Thyroid gland (tissue), 4 donors: ENCODE data around the gene KCNC3. TPM values are rescaled to one million over a fixed set of nuclear protein-coding genes. Genes with fewer than 3 reads are reported as not detected.

Experiments
- DNase-seq, 2 donors: peaks; one replicate each; pipeline ENCODE4 v3.0.0-alpha.2; 2019
- H3K27ac ChIP-seq, 3 donors: fragments of 200-600 bp; sonication (generic); 1 replicate in 2 of 3; 2 replicates in 1 of 3; pipeline ENCODE4 v1.5.1; 2016 to 2019; ENCODE audit warnings: mild to moderate bottlenecking in 1 of 3, moderate library complexity in 1 of 3
- H3K27me3 ChIP-seq: fragments of 200-600 bp; sonication (generic); one replicate; pipeline ENCODE4 v1.5.1; 2019
- H3K36me3 ChIP-seq, 2 donors: fragments of 200-600 bp; sonication (generic); one replicate each; pipeline ENCODE4 v1.5.1; 2016 to 2019
- H3K4me1 ChIP-seq, 2 donors: fragments of 200-600 bp; sonication (generic); one replicate each; pipeline ENCODE4 v1.5.1; 2017 to 2019
- H3K4me3 ChIP-seq, 3 donors: fragments of 200-600 bp; sonication (generic); replicated peaks in 1 of 3; 1 replicate in 2 of 3; 2 replicates in 1 of 3; pipeline ENCODE4 v1.5.1; 2016; ENCODE audit warnings: mild to moderate bottlenecking in 1 of 3
- H3K9me3 ChIP-seq: fragments of 200-600 bp; sonication (generic); one replicate; pipeline ENCODE4 v1.5.1; 2017
- CTCF ChIP-seq, 6 experiments: fragments of 200-600 bp in 3 of 6; fragments of 450-650 bp in 3 of 6; sonication (generic) in 3 of 6; IDR thresholded peaks; one replicate each; pipeline ENCODE4 v1.5.1; 2016 to 2019; ENCODE audit warnings: antibody characterized with exemption in 6 of 6, mild to moderate bottlenecking in 2 of 6, inconsistent platforms in 1 of 6, moderate library complexity in 1 of 6
- POLR2A ChIP-seq, 2 donors: fragments of 450-650 bp; IDR thresholded peaks; one replicate each; pipeline ENCODE4 v1.6.1; 2017; ENCODE audit warnings: antibody characterized with exemption in 2 of 2, mild to moderate bottlenecking in 2 of 2, moderate library complexity in 1 of 2
- WGBS, 2 donors: methylation state at CpG; one replicate each; pipeline ENCODE4 v1.1.5; 2017; 5-methylcytosine and 5-hydroxymethylcytosine counted together
- intact Hi-C: fragments of 100-400 bp; cut with DNase I; formaldehyde crosslinking; loops from one replicate; pipeline ENCODE4 v1.15.1; 2023
- total RNA-seq, 4 donors: library from RNA; depleted of rRNA; stranded (reverse); fragments of >200 nt; gene quantifications; one replicate each; pipeline ENCODE4 v1.2.3, GENCODE V29; 2016

The KCNC3 gene
- total RNA-seq = 10 to 100 TPM in 3 of 4 donors, 1 to 10 TPM in 1; 5.9 to 32.8 (median 17.2) TPM

GRCh38 chr19:50329146-50329925, at the start of gene KCNC3:
Gene KCNC3, minus strand, starts transcription at chr19:50329377. Its CDS starts 295 bp downstream, at chr19:50329082.
- Histone ChIP-seq H3K4me3 (peak within 1 kb of the TSS in 2 of 3 donors; percentile 30 to 44), H3K27ac (peak within 1 kb of the TSS; percentile 53 to 84 (median 71)), H3K9me3 (no peaks in the 10 kb centered on the region), H3K36me3 (no peaks in the 10 kb centered on the region), H3K27me3 (no peaks in the 10 kb centered on the region), H3K4me1 (peaks cover 50 to 53% of the 10 kb centered on the region in 2 donors)
- 2 to 3% methylated on average over 28 to 35 of the region's 43 CpGs for WGBS, 2 donors
- TF ChIP-seq POLR2A (IDR thresholded peaks at IDR 0.05) (peak in 1 of 2 donors; percentile 93), CTCF (IDR thresholded peaks at IDR 0.05) (no peak)
- peak; percentile 100 for DNase-seq
- intact Hi-C loops = no loop called here

GRCh38 chr19:50378863-50379236, 49.7 kb upstream of the KCNC3 start:
- DNase-seq = no peak
- peaks cover 52 to 57% of the 10 kb centered on the region in 2 donors for H3K36me3 ChIP-seq
- no peak overlapping the region for H3K4me3 ChIP-seq
- H3K9me3 ChIP-seq = no peaks in the 10 kb centered on the region
- no peak overlapping the region for H3K27ac ChIP-seq
- no peaks in the 10 kb centered on the region for H3K27me3 ChIP-seq
- intact Hi-C loops = no loop called here
- TF ChIP-seq CTCF (IDR thresholded peaks at IDR 0.05) (no peak), POLR2A (IDR thresholded peaks at IDR 0.05) (no peak)
- WGBS, 2 donors = 96 to 97% methylated on average over 4 of the region's 10 CpGs
- H3K4me1 ChIP-seq = peaks cover 5 to 21% of the 10 kb centered on the region in 2 donors

- peaks cover 52 to 57% of the 10 kb centered on the region in 2 donors for H3K36me3 ChIP-seq
- 94 to 96% methylated on average over 31 to 34 of the region's 36 CpGs for WGBS, 2 donors
Observed at GRCh38 chr19:50378169-50378862, 49.1 kb upstream of the KCNC3 start.

GRCh38 chr19:50377517-50377916, 48.3 kb upstream of the KCNC3 start:
- intact Hi-C loops = no loop called here
- Histone ChIP-seq H3K27me3 (no peaks in the 10 kb centered on the region), H3K9me3 (no peaks in the 10 kb centered on the region), H3K36me3 (peaks cover 50 to 53% of the 10 kb centered on the region in 2 donors), H3K4me1 (peaks cover 5 to 27% of the 10 kb centered on the region in 2 donors), H3K27ac (no peak overlapping the region), H3K4me3 (no peak overlapping the region)
- no peak for DNase-seq
- WGBS, 2 donors = 87 to 89% methylated on average over 9 of the region's 9 CpGs
- no peak for TF ChIP-seq CTCF (IDR thresholded peaks at IDR 0.05)
- no peak for TF ChIP-seq POLR2A (IDR thresholded peaks at IDR 0.05)

More at GRCh38 chr19:50378169-50378862, 49.1 kb upstream of the KCNC3 start:
- TF ChIP-seq CTCF (IDR thresholded peaks at IDR 0.05) (no peak), POLR2A (IDR thresholded peaks at IDR 0.05) (no peak)
- Histone ChIP-seq H3K27ac (no peak overlapping the region), H3K9me3 (no peaks in the 10 kb centered on the region), H3K4me1 (peaks cover 5 to 19% of the 10 kb centered on the region in 2 donors), H3K4me3 (no peak overlapping the region), H3K27me3 (no peaks in the 10 kb centered on the region)
- intact Hi-C loops = no loop called here
- no peak for DNase-seq
